Gastroesophageal sphincter (tissue), 3 donors: ENCODE results near the gene DYNLT5.

Experiments
- EP300 ChIP-seq: sonication (generic); formaldehyde crosslinking; IDR thresholded peaks from one replicate; pipeline ENCODE4 v1.6.1; 2017; ENCODE audit warnings: antibody characterized with exemption, mild to moderate bottlenecking
- POLR2A ChIP-seq, 2 donors: fragments of 450-650 bp; IDR thresholded peaks; one replicate each; pipeline ENCODE4 v1.6.1; 2017; ENCODE audit warnings: antibody characterized with exemption in 2 of 2, mild to moderate bottlenecking in 2 of 2, moderate library complexity in 1 of 2
- POLR2AphosphoS5 ChIP-seq: sonication (generic); formaldehyde crosslinking; IDR thresholded peaks from one replicate; pipeline ENCODE4 v1.6.1; 2017; ENCODE audit warnings: antibody characterized with exemption
- TF ChIP-seq, protein P1 (sequence below), 4 experiments: fragments of 200-600 bp in 2 of 4; fragments of 450-650 bp in 2 of 4; sonication (generic) in 1 of 4; IDR thresholded peaks; one replicate each; pipeline ENCODE4 v1.5.1; 2017 to 2019; ENCODE audit warnings: antibody characterized with exemption in 4 of 4, mild to moderate bottlenecking in 2 of 4, moderate library complexity in 2 of 4

DNA sequence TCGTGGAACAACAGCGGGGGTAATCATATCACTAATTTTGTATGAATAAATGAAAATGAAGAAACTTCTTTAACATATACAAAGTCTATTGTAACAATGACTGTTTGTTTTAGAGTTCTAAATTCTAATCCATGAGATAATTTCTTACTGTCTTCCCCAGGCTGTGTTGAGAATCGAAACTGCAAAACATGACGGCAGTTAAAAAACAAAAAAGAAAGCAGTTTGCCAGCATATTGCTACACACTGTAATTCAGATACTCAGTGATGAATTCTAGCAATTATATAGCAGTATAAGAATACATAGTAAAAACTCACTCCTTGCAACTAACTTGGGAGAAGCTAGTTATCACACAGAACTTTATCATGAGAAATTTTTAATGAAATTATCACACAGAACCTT lies 26.7 kb downstream of the DYNLT5 start:
- TF ChIP-seq, protein P1, sequence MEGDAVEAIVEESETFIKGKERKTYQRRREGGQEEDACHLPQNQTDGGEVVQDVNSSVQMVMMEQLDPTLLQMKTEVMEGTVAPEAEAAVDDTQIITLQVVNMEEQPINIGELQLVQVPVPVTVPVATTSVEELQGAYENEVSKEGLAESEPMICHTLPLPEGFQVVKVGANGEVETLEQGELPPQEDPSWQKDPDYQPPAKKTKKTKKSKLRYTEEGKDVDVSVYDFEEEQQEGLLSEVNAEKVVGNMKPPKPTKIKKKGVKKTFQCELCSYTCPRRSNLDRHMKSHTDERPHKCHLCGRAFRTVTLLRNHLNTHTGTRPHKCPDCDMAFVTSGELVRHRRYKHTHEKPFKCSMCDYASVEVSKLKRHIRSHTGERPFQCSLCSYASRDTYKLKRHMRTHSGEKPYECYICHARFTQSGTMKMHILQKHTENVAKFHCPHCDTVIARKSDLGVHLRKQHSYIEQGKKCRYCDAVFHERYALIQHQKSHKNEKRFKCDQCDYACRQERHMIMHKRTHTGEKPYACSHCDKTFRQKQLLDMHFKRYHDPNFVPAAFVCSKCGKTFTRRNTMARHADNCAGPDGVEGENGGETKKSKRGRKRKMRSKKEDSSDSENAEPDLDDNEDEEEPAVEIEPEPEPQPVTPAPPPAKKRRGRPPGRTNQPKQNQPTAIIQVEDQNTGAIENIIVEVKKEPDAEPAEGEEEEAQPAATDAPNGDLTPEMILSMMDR (IDR thresholded peaks at IDR 0.05): no peak
- no peak for TF ChIP-seq POLR2A (IDR thresholded peaks at IDR 0.05)
- no peak for TF ChIP-seq POLR2AphosphoS5
- TF ChIP-seq EP300: no peak
